ENCODE results near the gene MCM10. TPM values are rescaled to one million over a fixed set of nuclear protein-coding genes. Genes with fewer than 3 reads are reported as not detected.
A peak's percentile ranks its signal among the peaks of the same experiment; 100 is the strongest.
"Not testable (repeated sequence)": the region's sequence is repeated elsewhere in the genome, so short reads cannot be mapped to it uniquely, and the experiment has no call there.

The MCM10 gene
- total RNA-seq, 1 experiment from 2014 or later, result 7.0 TPM

DNA sequence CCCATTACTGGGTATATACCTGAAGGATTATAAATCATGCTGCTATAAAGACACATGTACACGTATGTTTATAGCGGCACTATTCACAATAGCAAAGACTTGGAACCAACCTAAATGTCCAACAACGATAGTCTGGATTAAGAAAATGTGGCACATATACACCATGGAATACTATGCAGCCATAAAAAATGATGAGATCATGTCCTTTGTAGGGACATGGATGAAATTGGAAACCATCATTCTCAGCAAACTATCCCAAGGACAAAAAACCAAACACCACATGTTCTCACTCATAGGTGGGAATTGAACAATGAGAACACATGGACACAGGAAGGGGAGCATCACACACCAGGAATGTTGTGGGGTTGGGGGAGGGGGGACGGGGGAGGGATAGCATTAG lies 5.5 kb upstream of the MCM10 start:
- H3K27me3 ChIP-seq (ENCODE audit: low read length); H4K20me1 ChIP-seq (ENCODE audit: insufficient read depth, low read depth, low read length); H3K9ac ChIP-seq (ENCODE audit: low read length); DNase-seq; H3K9me2 ChIP-seq (replicated peaks; ENCODE audit: insufficient read depth, low read length); H3K4me3 ChIP-seq (ENCODE audit: low read length); H3K27ac ChIP-seq (ENCODE audit: low read length); H3K9me3 ChIP-seq (ENCODE audit: low read length); H3K4me1 ChIP-seq (ENCODE audit: low read length); H3K4me2 ChIP-seq (ENCODE audit: low read depth, low read length, poor library complexity, severe bottlenecking); H2AFZ ChIP-seq (ENCODE audit: low read length); H3K79me2 ChIP-seq (ENCODE audit: low read length); H3K36me3 ChIP-seq (ENCODE audit: insufficient read depth, low read length): not testable (repeated sequence)

DNA sequence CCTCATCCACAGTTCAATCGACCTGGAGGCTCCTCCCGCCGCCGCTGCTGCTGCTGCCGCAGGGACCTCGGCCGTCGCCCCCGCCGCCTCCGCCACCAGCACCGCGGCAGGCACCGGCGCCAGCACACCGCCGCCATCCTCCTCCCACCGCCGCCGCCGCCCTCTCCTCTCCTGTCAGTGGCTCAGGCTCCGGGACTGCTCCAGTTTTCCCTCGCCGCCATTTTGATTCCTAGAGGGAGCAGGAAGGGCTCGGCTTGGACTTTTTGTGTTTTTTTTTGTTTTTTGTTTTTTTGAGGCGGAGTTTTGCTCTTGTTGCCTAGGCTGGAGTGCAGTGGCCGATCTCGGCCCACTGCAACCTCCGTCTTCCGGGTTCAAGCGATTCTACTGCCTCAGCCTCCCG lies 3.0 kb upstream of the MCM10 start:
- Histone ChIP-seq H2AFZ (ENCODE audit: low read length) (no peak overlapping the region), H3K79me2 (ENCODE audit: low read length) (peaks cover 20% of the 10 kb centered on the region), H3K9me3 (ENCODE audit: low read length) (no peaks in the 10 kb centered on the region), H3K27ac (ENCODE audit: low read length) (no peak overlapping the region), H4K20me1 (ENCODE audit: insufficient read depth, low read depth, low read length) (no peaks in the 10 kb centered on the region), H3K4me1 (ENCODE audit: low read length) (peaks cover 20% of the 10 kb centered on the region), H3K4me3 (ENCODE audit: low read length) (no peak overlapping the region), H3K27me3 (ENCODE audit: low read length) (no peaks in the 10 kb centered on the region), H3K36me3 (ENCODE audit: insufficient read depth, low read length) (no peaks in the 10 kb centered on the region), H3K4me2 (ENCODE audit: low read depth, low read length, poor library complexity, severe bottlenecking) (no peak overlapping the region), H3K9me2 (replicated peaks; ENCODE audit: insufficient read depth, low read length) (no peaks in the 10 kb centered on the region), H3K9ac (ENCODE audit: low read length) (no peak overlapping the region)
- DNase-seq, result no peak

DNA sequence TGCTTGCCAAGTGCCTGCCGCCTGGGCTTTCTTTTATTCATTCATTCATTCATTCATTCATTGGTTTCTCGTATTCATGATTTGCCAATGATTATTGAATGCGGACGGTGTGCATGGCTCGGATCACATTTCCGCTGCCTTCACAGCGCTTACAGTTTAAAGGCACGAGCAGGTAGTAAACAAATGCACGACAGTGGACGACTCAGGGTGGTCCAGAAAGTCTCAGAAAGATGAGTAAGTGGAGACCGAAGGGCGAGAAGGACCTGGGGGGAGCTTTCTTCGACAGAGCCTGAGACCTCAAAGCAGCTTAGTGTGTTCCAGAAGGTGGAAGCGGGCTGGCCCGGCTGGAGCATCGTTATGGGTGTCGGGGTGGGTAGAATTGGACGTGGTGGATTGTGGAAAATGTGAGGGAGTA lies 506 bp downstream of the MCM10 start:
- H3K79me2 ChIP-seq (ENCODE audit: low read length), result peaks cover 50% of the 10 kb centered on the region
- peak; percentile 66 for DNase-seq

DNA sequence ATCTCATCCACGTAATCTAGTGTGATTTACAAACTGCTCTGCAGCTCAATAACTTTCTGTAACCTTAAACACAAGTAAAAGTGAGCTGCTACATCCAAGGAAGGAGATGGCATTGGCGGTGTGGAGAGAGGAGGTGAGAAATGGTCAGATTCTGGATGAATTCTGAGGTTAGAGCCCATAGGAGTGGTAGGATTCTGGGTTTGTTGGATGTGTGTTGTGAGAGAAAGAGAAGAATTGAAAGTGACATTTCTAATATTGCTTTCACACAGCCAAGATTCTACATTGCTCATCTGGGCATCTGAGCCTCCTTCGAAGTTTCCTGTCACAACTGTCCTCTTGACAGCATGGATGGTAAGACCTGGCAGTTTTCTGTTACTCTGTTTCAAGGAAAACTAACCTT lies 2.5 kb downstream of the MCM10 start:
- H3K27ac ChIP-seq (ENCODE audit: low read length), result no peak overlapping the region
- peaks cover 10% of the 10 kb centered on the region; the same call in 1 of the 2 replicates for H3K36me3 ChIP-seq (ENCODE audit: insufficient read depth, low read length)
- no peak overlapping the region for H3K4me3 ChIP-seq (ENCODE audit: low read length)
- H3K4me2 ChIP-seq (ENCODE audit: low read depth, low read length, poor library complexity, severe bottlenecking), result no peak overlapping the region
- H3K9me2 ChIP-seq (replicated peaks; ENCODE audit: insufficient read depth, low read length), result no peaks in the 10 kb centered on the region
- no peaks in the 10 kb centered on the region for H3K9me3 ChIP-seq (ENCODE audit: low read length)
- H2AFZ ChIP-seq (ENCODE audit: low read length), result no peak overlapping the region
- H3K27me3 ChIP-seq (ENCODE audit: low read length), result no peaks in the 10 kb centered on the region
- H3K9ac ChIP-seq (ENCODE audit: low read length), result peak overlapping the region; percentile 17; the same call in 1 of the 2 replicates
- H3K4me1 ChIP-seq (ENCODE audit: low read length), result peaks cover 23% of the 10 kb centered on the region
- DNase-seq, result no peak
- no peaks in the 10 kb centered on the region for H4K20me1 ChIP-seq (ENCODE audit: insufficient read depth, low read depth, low read length)
- peaks cover 70% of the 10 kb centered on the region for H3K79me2 ChIP-seq (ENCODE audit: low read length)

More for the DNA sequence above, 506 bp downstream of the MCM10 start:
- peaks cover 23% of the 10 kb centered on the region for H3K4me1 ChIP-seq (ENCODE audit: low read length)
- H3K9me3 ChIP-seq (ENCODE audit: low read length), result no peaks in the 10 kb centered on the region
- no peaks in the 10 kb centered on the region for H3K27me3 ChIP-seq (ENCODE audit: low read length)
- H2AFZ ChIP-seq (ENCODE audit: low read length), result peak overlapping the region; percentile 70
- 0 out of 2 replicates have a peak, but pooled peaks cover 4% of the 10 kb centered on the region for H3K36me3 ChIP-seq (ENCODE audit: insufficient read depth, low read length)
- H3K9ac ChIP-seq (ENCODE audit: low read length), result peak overlapping the region; percentile 74
- H3K4me2 ChIP-seq (ENCODE audit: low read depth, low read length, poor library complexity, severe bottlenecking), result peak overlapping the region; percentile 89
- H4K20me1 ChIP-seq (ENCODE audit: insufficient read depth, low read depth, low read length), result no peaks in the 10 kb centered on the region
- no peaks in the 10 kb centered on the region for H3K9me2 ChIP-seq (replicated peaks; ENCODE audit: insufficient read depth, low read length)
- H3K27ac ChIP-seq (ENCODE audit: low read length), result no peak overlapping the region
- peak overlapping the region; percentile 86 for H3K4me3 ChIP-seq (ENCODE audit: low read length)

DNA sequence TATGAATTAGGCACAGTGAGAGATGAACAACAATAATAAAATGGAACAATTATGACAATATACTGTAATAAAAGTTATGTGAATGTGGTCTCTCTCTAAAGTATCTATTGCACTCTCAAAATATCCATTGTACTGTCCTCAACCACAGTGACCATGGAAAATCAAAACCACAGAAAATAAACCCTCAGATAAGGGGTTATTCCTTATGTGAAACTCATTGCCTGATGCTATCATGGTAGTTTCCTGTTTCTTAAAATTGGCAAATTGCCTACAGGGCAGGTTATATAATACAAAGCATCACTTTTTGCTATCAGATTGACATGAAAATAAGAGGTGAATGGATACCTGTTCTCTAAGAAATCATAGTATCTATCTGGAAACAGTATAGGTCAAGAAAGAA lies 3.8 kb downstream of the MCM10 start:
- Histone ChIP-seq H3K9me3 (ENCODE audit: low read length) (no peaks in the 10 kb centered on the region), H3K4me2 (ENCODE audit: low read depth, low read length, poor library complexity, severe bottlenecking) (no peak overlapping the region), H3K79me2 (ENCODE audit: low read length) (peaks cover 80% of the 10 kb centered on the region), H2AFZ (ENCODE audit: low read length) (no peak overlapping the region), H3K4me3 (ENCODE audit: low read length) (no peak overlapping the region), H3K36me3 (ENCODE audit: insufficient read depth, low read length) (peaks cover 10% of the 10 kb centered on the region; the same call in 1 of the 2 replicates), H3K27me3 (ENCODE audit: low read length) (no peaks in the 10 kb centered on the region), H4K20me1 (ENCODE audit: insufficient read depth, low read depth, low read length) (no peaks in the 10 kb centered on the region), H3K27ac (ENCODE audit: low read length) (no peak overlapping the region), H3K4me1 (ENCODE audit: low read length) (peaks cover 23% of the 10 kb centered on the region), H3K9me2 (replicated peaks; ENCODE audit: insufficient read depth, low read length) (no peaks in the 10 kb centered on the region), H3K9ac (ENCODE audit: low read length) (no peak overlapping the region)
- DNase-seq, result no peak

DNA sequence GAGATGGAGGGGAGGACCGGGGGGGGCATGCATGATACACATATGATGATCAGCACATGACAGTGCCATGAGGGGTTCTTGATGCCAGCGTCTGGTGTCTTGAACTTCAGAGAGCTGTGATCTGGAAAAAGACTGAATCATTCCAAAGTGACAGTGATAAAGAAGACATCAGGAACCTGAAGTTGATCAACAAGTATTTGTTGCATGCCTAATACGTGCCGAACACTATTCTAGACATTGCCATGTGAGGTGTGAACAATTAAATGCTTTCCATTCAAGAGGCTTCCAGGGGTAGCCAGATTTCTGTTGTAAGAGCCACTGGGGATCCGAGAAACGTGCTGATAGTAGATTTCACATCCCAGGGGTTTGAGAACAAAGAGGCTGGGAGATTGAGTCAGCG lies 6.2 kb downstream of the MCM10 start:
- DNase-seq, result no peak
- Histone ChIP-seq H3K9me2 (replicated peaks; ENCODE audit: insufficient read depth, low read length) (no peaks in the 10 kb centered on the region), H3K9me3 (ENCODE audit: low read length) (no peaks in the 10 kb centered on the region), H3K4me2 (ENCODE audit: low read depth, low read length, poor library complexity, severe bottlenecking) (no peak overlapping the region), H3K27ac (ENCODE audit: low read length) (no peak overlapping the region), H3K27me3 (ENCODE audit: low read length) (no peaks in the 10 kb centered on the region), H3K79me2 (ENCODE audit: low read length) (peaks cover 80% of the 10 kb centered on the region), H2AFZ (ENCODE audit: low read length) (no peak overlapping the region), H3K36me3 (ENCODE audit: insufficient read depth, low read length) (peaks cover 29% of the 10 kb centered on the region), H3K4me1 (ENCODE audit: low read length) (peaks cover 10% of the 10 kb centered on the region), H4K20me1 (ENCODE audit: insufficient read depth, low read depth, low read length) (no peaks in the 10 kb centered on the region), H3K4me3 (ENCODE audit: low read length) (no peak overlapping the region), H3K9ac (ENCODE audit: low read length) (no peak overlapping the region)

DNA sequence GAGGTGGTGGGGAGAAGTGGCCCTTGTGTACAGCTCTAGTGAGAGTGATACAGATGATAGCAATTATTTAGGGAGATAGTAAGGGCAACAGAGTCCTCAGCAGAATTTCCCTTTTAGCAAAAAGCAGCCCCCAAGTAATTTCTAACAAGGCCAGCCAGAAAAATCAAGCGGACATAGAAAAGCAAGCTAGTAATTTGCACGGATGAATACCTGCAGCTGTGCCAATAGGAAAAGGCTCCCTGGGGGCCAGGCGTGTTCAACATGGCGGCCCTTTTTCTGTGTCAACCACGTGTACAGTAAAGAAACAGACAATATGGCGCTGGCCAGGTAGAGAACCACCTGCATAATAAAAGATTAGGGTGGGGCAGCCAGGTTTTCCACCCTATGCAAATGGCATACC lies 7.4 kb downstream of the MCM10 start:
- Histone ChIP-seq H3K4me2 (ENCODE audit: low read depth, low read length, poor library complexity, severe bottlenecking) (no peak overlapping the region), H2AFZ (ENCODE audit: low read length) (no peak overlapping the region), H3K27ac (ENCODE audit: low read length) (no peak overlapping the region), H3K27me3 (ENCODE audit: low read length) (no peaks in the 10 kb centered on the region), H3K9me2 (replicated peaks; ENCODE audit: insufficient read depth, low read length) (no peaks in the 10 kb centered on the region), H3K9me3 (ENCODE audit: low read length) (no peaks in the 10 kb centered on the region), H3K36me3 (ENCODE audit: insufficient read depth, low read length) (peaks cover 42% of the 10 kb centered on the region), H3K79me2 (ENCODE audit: low read length) (peaks cover 74% of the 10 kb centered on the region), H3K9ac (ENCODE audit: low read length) (no peak overlapping the region), H4K20me1 (ENCODE audit: insufficient read depth, low read depth, low read length) (no peaks in the 10 kb centered on the region), H3K4me1 (ENCODE audit: low read length) (peaks cover under 1% of the 10 kb centered on the region; the same call in 1 of the 2 replicates), H3K4me3 (ENCODE audit: low read length) (no peak overlapping the region)
- no peak for DNase-seq

DNA sequence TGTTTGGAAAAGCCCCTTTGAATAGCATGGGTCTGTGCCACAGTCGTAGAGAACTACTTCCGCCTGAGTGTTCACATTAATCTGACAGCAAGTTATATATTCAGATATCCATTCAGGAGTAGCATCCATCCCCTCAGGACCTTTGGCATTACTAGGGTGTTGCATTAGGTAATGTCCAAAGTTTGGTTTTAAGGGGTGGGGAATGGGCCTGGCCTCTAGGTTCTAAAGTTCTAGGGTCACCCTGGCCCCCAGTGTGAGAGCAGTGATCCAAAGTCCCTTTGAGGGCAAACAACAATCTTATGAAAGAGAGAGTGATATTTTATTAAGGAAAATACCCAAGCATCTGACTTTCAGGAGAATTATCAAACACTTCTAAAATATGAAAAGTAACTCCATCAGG lies 12.3 kb downstream of the MCM10 start:
- Histone ChIP-seq H3K4me2 (ENCODE audit: low read depth, low read length, poor library complexity, severe bottlenecking) (no peak overlapping the region), H2AFZ (ENCODE audit: low read length) (no peak overlapping the region), H3K4me1 (ENCODE audit: low read length) (no peaks in the 10 kb centered on the region), H4K20me1 (ENCODE audit: insufficient read depth, low read depth, low read length) (no peaks in the 10 kb centered on the region), H3K79me2 (ENCODE audit: low read length) (peaks cover 30% of the 10 kb centered on the region), H3K4me3 (ENCODE audit: low read length) (no peak overlapping the region), H3K27ac (ENCODE audit: low read length) (no peak overlapping the region), H3K36me3 (ENCODE audit: insufficient read depth, low read length) (peaks cover 45% of the 10 kb centered on the region), H3K9me2 (replicated peaks; ENCODE audit: insufficient read depth, low read length) (no peaks in the 10 kb centered on the region), H3K9me3 (ENCODE audit: low read length) (no peaks in the 10 kb centered on the region), H3K27me3 (ENCODE audit: low read length) (no peaks in the 10 kb centered on the region), H3K9ac (ENCODE audit: low read length) (no peak overlapping the region)
- DNase-seq, result no peak

DNA sequence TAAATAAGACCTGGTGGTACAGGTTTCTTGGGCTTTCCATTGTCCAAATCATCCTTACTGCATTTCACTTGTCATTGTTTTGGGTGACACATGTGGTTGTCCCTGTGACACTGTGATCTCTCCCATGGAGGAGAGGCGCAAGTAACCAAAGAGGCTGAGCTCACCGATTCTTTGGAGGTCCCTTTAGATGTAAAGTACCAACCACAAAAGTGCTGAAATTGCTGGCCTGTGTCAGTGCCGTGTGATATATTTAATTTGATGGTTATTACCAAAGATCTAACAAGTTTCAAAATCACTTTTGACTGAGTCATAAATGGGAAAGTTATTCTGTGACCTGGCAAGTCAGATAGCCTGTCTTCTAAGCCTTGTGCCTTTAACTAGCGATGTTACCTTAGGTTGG lies 19.4 kb downstream of the MCM10 start:
- Histone ChIP-seq H3K27me3 (ENCODE audit: low read length) (no peaks in the 10 kb centered on the region), H3K4me3 (ENCODE audit: low read length) (no peak overlapping the region), H2AFZ (ENCODE audit: low read length) (no peak overlapping the region), H3K9ac (ENCODE audit: low read length) (no peak overlapping the region), H4K20me1 (ENCODE audit: insufficient read depth, low read depth, low read length) (no peaks in the 10 kb centered on the region), H3K79me2 (ENCODE audit: low read length) (peaks cover 5% of the 10 kb centered on the region; the same call in 1 of the 2 replicates), H3K27ac (ENCODE audit: low read length) (no peak overlapping the region), H3K4me2 (ENCODE audit: low read depth, low read length, poor library complexity, severe bottlenecking) (no peak overlapping the region), H3K9me3 (ENCODE audit: low read length) (no peaks in the 10 kb centered on the region), H3K9me2 (replicated peaks; ENCODE audit: insufficient read depth, low read length) (no peaks in the 10 kb centered on the region), H3K4me1 (ENCODE audit: low read length) (no peaks in the 10 kb centered on the region), H3K36me3 (ENCODE audit: insufficient read depth, low read length) (peaks cover 64% of the 10 kb centered on the region)
- DNase-seq, result no peak
